M059J (cell line): Measurements from ENCODE around the gene CEP85L. TPM values are rescaled to one million over a fixed set of nuclear protein-coding genes. Genes with fewer than 3 reads are reported as not detected.

Experiments
- DNase-seq: peaks from one replicate; pipeline ENCODE4 v3.0.0-alpha.2; 2012; ENCODE audit warnings: low read depth
- total RNA-seq: library from RNA; depleted of rRNA; stranded (reverse); fragments of >200 nt; shearing (Covaris generic); gene quantifications from 2 replicates; pipeline ENCODE4 v1.2.3, GENCODE V29; 2014; rRNA removed

CEP85L gene
- 5.7 and 15.2 TPM in 2 replicates for total RNA-seq

DNA sequence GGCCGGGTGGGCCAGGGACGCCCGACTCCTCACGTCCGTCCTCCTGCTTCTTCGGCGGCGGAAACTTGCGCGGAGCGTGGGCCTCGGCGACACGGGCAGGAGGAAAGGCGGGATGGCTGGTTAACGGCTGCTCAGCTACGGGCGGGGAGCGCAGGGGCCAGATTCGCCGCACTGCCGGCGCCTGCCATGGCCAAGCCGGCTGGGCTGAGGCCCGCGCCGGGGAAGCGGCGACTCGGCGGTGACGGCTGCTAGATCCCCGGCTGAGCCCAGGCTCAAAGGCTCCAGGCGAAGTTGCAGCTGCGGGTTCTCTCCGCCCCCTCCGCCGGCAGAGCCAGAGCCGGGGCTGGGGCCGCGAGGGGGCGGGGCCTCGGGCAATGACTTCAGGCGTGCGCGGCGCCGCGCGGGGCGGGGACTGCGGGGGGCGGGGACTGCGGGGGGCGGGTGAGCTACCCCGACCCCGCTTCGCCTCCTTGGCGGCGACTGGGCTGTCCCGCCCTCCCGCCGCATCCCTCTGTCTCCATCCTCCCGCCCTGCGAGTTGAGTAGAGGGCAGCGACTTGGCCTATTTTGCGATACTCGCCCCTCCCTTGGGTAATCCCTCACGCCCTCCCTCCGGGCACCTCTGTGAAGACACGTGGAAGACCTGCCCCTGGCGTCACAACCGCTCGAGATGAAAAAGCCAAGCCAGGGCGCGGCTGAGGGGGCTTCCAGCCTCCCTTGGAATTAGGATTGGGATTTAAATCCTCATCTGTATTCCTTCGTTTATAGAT lies at the start of gene CEP85L:
Gene CEP85L, minus strand, starts transcription at position 310 of the 769 bp plus-strand sequence. CDS start 322 bp downstream, outside the sequence.
- DNase-seq: peak; percentile 82

GRCh38 chr6:118700531-118700930 lies 49.1 kb upstream of the CEP85L start:
- no peak for DNase-seq

GRCh38 chr6:118697554-118697953 lies 46.2 kb upstream of the CEP85L start:
- no peak for DNase-seq

DNA sequence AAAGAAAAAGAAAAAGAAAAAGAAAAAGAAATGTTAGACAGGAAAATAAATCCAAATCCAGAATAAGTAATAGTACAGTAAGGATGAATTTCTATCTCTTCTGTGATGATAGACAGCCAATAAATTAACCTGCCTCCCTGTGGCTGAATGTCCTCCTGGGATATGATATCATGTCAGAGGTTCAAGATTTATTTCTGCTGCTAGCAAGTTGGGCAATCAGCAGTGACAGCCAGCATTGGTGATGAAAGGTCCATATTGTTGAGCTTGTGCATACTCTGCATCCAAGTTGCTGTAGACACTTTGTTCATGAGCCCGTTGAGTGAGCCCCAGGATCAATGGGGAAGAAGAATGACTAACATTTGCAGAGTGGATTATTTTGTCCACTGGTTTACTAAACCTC lies 44.9 kb upstream of the CEP85L start:
- DNase-seq: no peak

- no peak for DNase-seq
Measured at GRCh38 chr6:118693562-118693961, 42.2 kb upstream of the CEP85L start.

DNA sequence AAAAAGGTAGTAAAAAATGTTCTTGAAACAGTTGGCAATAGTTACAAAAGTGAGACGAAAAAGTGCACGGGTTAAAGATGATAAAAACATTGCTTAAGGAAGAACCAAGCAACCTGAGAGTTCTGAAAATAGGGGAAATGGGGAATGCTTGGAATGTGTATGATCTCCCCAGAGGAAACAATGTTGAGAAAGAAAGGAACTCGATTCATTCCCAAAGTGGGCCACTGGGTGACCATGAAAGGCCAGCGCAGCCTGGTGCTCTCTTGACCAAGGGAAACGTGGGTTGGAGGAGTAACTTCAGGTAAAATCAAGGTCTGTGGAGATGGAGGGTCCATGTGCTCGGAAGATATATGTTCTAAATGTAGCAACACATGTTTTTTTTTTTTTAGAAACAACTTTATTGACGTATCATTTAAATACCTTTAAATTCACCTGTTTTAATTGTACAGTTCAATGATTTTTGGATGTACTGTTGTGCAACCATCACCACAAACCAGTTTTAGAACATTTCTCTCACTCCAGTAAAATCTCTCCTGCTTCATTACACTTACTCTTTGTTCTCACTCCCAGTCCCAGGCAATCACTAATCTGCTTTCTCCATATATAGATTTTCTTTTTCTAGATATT lies 34.5 kb upstream of the CEP85L start:
- DNase-seq: no peak

DNA sequence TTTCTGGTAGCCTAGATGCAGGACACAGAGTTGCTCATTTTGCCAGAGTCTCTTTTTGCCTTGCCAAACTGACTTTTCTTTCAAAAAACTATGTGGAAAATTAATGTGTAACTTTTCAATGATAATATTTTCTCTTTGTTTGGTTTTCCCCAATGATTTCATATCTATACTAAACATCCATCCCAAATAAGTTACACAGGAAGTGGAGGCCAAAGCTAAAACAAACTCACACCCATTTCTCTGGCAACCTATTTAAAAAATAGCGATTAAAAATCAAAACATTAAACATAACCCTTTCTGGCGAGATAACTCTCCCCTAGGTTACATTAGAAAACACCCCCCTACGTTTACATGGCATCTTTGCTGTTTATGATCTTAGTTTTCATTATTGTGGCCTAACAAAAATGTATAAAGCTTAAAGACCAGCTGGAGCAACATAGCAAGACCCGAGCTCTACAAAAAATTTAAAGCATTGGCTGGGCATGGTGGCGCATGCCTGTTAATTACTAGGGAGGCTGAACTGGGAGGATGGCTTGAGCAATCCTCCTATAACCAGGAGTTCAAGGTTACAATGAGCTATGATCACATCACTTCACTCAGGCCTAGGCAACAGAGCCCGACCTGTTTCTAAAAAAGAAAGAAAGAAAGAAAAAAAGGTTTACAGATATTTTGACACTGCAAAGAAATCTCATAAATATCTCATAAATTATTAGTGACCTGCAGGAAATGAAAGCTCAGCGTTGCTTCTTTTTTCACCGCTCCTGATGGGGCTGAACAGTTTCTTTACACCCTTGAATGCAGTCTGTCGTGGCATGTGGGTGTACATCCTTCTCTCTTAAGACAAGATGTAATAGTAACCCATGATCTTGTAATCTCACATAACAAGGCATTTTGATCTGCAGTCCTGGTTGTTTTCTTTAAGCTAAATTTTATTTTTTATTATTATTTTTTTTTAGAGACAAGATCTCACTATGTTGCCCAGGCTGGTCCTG lies 32.8 kb upstream of the CEP85L start:
- DNase-seq: no peak

GRCh38 chr6:118680452-118681095 lies 29.2 kb upstream of the CEP85L start:
- no peak for DNase-seq

DNA sequence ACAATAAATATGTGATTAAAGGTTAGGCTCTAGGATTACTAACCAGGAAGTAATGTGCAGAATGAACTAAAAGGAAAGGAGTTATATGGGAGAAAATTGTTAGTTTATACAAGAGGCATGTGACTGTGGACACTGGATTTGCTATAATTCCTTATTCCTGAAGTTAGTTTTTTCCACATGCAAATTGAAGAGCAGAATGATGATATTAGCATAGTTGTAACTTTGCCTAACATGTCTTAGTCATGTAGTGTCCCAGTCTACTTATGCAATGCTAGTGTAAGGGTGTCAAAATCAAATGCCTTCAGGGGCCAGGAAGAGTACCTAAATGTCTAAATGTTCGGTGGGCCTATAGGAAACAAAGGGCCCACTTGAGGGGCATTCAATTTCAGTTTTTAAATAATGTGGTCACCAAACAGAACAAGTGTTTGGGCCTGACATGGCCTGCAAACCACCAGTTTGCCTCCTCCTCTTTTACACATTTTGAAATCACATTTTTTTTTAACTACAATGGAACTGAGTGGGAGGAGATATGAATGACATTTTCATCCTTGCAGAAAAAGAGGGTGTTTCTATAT lies 28.0 kb upstream of the CEP85L start:
- peak; percentile 19 for DNase-seq

DNA sequence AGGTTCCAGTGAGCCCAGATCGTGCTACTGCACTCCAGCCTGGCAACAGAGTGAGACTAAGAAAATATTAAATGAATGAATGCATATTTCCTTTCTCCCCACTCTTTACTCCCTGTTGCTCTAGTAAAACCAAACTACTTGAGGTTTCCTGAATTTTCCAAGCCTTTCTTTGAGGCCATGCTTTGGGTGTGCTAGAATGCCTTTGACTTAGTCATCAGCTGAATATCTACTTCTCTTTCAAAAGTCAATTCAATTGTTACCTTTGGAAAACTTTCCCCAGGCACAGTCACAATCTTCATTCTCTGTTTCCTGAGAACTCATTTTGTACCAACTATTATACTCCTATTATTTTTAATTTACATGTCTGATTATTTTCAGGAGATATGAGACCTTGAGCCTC lies 27.5 kb upstream of the CEP85L start:
- peak; percentile 38 for DNase-seq

DNA sequence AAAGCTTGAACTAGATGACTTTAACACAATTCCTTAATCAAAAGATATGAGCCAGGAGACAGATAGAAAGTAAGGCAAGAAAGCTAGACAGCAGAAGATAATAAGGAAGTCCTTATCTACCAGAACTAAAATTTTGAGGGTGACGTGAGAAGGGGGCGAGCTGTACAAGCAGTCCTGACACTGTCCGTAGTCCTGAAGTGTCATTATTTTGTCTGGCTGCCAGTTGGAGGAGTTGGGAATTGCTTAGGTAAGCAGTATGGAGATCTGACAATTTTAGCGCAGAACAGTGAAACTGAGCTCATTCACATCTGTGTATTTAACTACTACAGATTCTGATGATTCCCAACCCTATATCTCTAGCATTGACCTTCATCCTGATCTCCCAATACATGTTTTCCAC lies 25.8 kb upstream of the CEP85L start:
- DNase-seq: no peak

GRCh38 chr6:118675225-118675624 lies 23.8 kb upstream of the CEP85L start:
- DNase-seq: no peak

DNA sequence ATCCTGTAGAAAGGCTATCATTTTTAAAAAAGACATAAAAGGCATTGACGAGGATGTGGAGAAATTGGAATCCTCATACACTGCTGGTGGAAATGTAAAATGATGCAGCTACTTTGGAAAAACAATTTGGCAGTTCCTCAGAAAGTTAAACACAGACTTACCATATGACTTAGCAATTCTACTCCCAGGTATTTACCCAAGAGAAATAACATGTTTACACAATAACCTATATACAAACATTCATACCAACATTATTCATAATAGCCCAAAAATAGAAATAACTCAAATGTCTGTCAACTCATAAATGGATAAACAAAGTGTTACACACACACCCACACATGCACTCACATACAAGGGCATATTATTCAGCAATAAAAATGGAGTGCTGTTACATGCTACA lies 23.4 kb upstream of the CEP85L start:
- DNase-seq: no peak

DNA sequence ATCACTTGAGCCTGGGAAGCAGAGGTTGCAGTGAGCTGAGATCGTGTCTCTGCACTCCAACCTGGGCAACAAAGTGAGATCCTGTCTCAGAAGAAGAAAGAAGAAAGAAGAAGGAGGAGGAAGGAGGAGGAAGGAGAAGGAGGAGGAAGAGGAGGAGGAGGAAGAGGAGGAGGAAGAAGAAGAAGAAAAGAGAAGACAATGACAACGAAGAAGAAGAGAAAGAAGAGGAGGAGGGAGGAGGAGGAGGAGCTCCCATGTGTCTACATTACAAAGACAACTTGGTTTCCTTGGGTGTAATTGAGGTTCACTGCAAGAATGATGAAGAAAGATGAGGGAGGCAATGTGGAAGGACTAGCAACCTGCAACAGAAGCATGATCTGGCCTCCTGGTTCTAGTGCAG lies 21.3 kb upstream of the CEP85L start:
- DNase-seq: no peak

GRCh38 chr6:118669561-118669960 lies 18.2 kb upstream of the CEP85L start:
- DNase-seq: no peak

GRCh38 chr6:118668761-118669385 lies 17.5 kb upstream of the CEP85L start:
- peak; percentile 74 for DNase-seq

- DNase-seq: no peak
Measured at GRCh38 chr6:118667988-118668387, 16.6 kb upstream of the CEP85L start.

DNA sequence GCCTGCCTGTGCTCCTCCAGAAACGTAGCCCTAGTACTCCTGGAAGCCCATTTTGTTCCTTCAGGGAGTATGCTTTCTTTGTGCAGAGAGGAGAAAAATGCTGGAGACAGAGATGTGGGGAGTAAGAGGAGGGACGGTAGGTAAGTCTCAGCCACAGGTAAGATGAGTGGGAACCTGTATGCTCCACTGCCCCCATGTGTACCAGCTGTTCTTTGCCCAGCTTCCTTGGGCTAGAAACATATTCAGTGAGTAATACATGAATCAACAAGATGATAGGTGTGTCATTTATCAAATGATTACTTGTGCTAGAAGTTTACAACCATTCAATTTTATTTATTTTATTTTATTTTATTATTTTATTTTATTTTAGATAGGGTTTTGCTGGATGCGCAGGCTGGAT lies 13.6 kb upstream of the CEP85L start:
- no peak for DNase-seq

- no peak for DNase-seq
Measured at GRCh38 chr6:118663993-118664985, 12.9 kb upstream of the CEP85L start.

GRCh38 chr6:118661831-118662230 lies 10.4 kb upstream of the CEP85L start:
- DNase-seq: no peak
